Duodenal mucosa (tissue), 2 donors: ENCODE data around the gene INTS11.

Experiments
- H3K27ac ChIP-seq: one replicate; pipeline ENCODE4 v1.7.0; 2013; ENCODE audit warnings: low read depth, low read length
- H3K27me3 ChIP-seq, 2 donors: one replicate each; pipeline ENCODE4 v1.7.0; 2013; ENCODE audit warnings: low read length in 2 of 2, control low read depth in 1 of 2; ENCODE audit not compliant: insufficient read depth in 2 of 2, control insufficient read depth in 1 of 2
- H3K36me3 ChIP-seq, 2 donors: one replicate each; pipeline ENCODE4 v1.7.0; 2013; ENCODE audit warnings: low read length in 2 of 2, control low read depth in 1 of 2; ENCODE audit not compliant: insufficient read depth in 2 of 2, control insufficient read depth in 1 of 2
- H3K4me1 ChIP-seq, 2 donors: one replicate each; pipeline ENCODE4 v1.7.0; 2013; ENCODE audit warnings: low read length in 2 of 2, control low read depth in 1 of 2; ENCODE audit not compliant: insufficient read depth in 2 of 2, control insufficient read depth in 1 of 2
- H3K4me3 ChIP-seq, 2 donors: one replicate each; pipeline ENCODE4 v1.7.0; 2013; ENCODE audit warnings: low read length in 2 of 2, low read depth in 1 of 2
- H3K9ac ChIP-seq, 2 donors: one replicate each; pipeline ENCODE4 v1.7.0; 2013; ENCODE audit warnings: low read length in 2 of 2, low read depth in 1 of 2
- H3K9me3 ChIP-seq, 2 donors: one replicate each; pipeline ENCODE4 v1.7.0; 2013; ENCODE audit warnings: low read length in 2 of 2, control low read depth in 1 of 2; ENCODE audit not compliant: control insufficient read depth in 1 of 2

Gene INTS11

DNA sequence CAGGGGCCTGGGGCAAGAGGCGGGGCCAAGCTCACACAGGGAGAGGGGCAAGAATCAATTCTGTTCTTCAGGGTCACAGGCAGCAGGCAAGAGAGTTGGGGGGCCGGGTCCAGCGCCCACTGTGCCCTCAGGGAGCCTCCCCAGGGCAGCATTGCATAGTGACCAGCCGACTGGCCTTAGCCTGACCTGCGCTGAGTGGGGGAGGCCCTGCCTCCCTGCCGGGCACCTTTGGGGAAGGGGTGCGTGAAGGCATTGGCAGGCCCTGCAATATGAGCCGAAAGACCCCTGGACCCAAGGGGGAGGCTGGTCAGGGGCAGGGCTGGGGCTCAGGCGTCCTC, 32.0 kb downstream of the INTS11 start:
- Histone ChIP-seq H3K27ac (no peak overlapping the region), H3K9ac (no peak overlapping the region), H3K36me3 (peaks cover 0 to 8% of the 10 kb centered on the region in 2 donors), H3K27me3 (peaks cover 0 to 3% of the 10 kb centered on the region in 2 donors), H3K9me3 (no peaks in the 10 kb centered on the region), H3K4me3 (no peak overlapping the region), H3K4me1 (peaks cover 12% of the 10 kb centered on the region in 2 donors)

- H3K9ac ChIP-seq: no peak overlapping the region
- H3K4me3 ChIP-seq: no peak overlapping the region
- peaks cover 0 to 7% of the 10 kb centered on the region in 2 donors for H3K36me3 ChIP-seq
- no peaks in the 10 kb centered on the region for H3K9me3 ChIP-seq
- no peak overlapping the region for H3K27ac ChIP-seq
- peaks cover 12% of the 10 kb centered on the region in 2 donors for H3K4me1 ChIP-seq
- H3K27me3 ChIP-seq: peaks cover 0 to 9% of the 10 kb centered on the region in 2 donors
Measured at GRCh38 chr1:1291548-1292441, 32.7 kb downstream of the INTS11 start.

GRCh38 chr1:1291023-1291528, 33.4 kb downstream of the INTS11 start:
- Histone ChIP-seq H3K9ac (no peak overlapping the region), H3K36me3 (peaks cover 0 to 6% of the 10 kb centered on the region in 2 donors), H3K4me3 (no peak overlapping the region)

DNA sequence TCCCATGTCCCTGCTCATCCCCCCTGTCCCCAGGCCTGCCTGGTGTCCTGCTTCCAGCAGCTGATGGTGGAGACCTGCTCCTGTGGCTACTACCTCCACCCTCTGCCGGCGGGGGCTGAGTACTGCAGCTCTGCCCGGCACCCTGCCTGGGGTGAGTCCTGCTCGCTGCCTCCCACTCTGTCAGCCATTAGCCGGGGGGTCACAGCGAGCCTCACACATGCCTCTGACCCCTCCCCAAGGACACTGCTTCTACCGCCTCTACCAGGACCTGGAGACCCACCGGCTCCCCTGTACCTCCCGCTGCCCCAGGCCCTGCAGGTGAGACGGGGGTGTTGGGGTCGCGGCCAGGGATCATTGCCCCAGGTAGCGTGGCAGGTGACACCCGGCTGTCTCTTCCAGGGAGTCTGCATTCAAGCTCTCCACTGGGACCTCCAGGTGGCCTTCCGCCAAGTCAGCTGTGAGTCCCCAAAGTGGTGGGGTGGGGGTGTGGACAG, 34.2 kb downstream of the INTS11 start:
- Histone ChIP-seq H3K27me3 (peaks cover 0 to 23% of the 10 kb centered on the region in 2 donors), H3K9ac (no peak overlapping the region), H3K4me3 (no peak overlapping the region), H3K27ac (no peak overlapping the region), H3K36me3 (peaks cover 0 to 3% of the 10 kb centered on the region in 2 donors), H3K9me3 (no peaks in the 10 kb centered on the region), H3K4me1 (peaks cover 15 to 17% of the 10 kb centered on the region in 2 donors)

More at GRCh38 chr1:1291023-1291528, 33.4 kb downstream of the INTS11 start:
- H3K27ac ChIP-seq: no peak overlapping the region
- H3K9me3 ChIP-seq: no peaks in the 10 kb centered on the region
- H3K27me3 ChIP-seq: peaks cover 0 to 16% of the 10 kb centered on the region in 2 donors
- peaks cover 12% of the 10 kb centered on the region in 2 donors for H3K4me1 ChIP-seq

DNA sequence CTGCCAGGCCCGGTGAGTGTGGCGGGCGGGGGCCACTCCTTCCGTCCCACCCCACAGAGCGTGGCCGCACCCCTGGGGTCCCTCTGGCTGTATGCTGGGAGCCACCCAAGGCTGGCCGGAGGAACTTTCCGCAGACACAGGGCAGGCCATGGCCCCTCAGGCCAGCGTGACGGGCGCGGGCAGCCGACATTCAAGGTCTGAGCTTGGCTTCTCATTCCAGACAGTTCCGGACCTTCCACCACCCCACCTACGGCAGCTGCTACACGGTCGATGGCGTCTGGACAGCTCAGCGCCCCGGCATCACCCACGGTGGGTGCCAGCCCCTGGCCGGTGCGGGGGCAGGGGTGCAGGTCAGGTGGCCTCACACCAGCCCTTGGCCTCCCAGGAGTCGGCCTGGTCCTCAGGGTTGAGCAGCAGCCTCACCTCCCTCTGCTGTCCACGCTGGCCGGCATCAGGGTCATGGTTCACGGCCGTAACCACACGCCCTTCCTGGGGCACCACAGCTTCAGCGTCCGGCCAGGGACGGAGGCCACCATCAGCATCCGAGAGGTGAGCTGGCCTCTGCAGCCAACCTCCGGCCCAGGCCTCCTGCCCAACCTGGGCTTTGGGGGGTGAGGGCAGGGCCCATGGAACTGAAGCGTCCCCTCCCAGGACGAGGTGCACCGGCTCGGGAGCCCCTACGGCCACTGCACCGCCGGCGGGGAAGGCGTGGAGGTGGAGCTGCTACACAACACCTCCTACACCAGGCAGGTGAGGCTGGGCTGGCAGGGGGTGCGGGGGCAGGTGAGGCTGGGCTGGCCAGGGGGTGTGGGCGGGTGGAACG, 37.0 kb downstream of the INTS11 start:
- Histone ChIP-seq H3K36me3 (no peaks in the 10 kb centered on the region), H3K4me1 (peaks cover 19% of the 10 kb centered on the region in 2 donors), H3K9ac (no peak overlapping the region), H3K9me3 (no peaks in the 10 kb centered on the region), H3K4me3 (no peak overlapping the region), H3K27ac (no peak overlapping the region), H3K27me3 (peaks cover 0 to 26% of the 10 kb centered on the region in 2 donors)

- Histone ChIP-seq H3K27ac (no peak overlapping the region), H3K4me3 (no peak overlapping the region), H3K9me3 (no peaks in the 10 kb centered on the region), H3K9ac (no peak overlapping the region), H3K4me1 (peaks cover 23 to 25% of the 10 kb centered on the region in 2 donors), H3K36me3 (no peaks in the 10 kb centered on the region), H3K27me3 (peaks cover 0 to 26% of the 10 kb centered on the region in 2 donors)
Measured at GRCh38 chr1:1286313-1287261, 37.9 kb downstream of the INTS11 start.

- peaks cover 0 to 26% of the 10 kb centered on the region in 2 donors for H3K27me3 ChIP-seq
- H3K27ac ChIP-seq: no peak overlapping the region
- H3K4me1 ChIP-seq: peaks cover 22 to 26% of the 10 kb centered on the region in 2 donors
- no peak overlapping the region for H3K4me3 ChIP-seq
- no peaks in the 10 kb centered on the region for H3K9me3 ChIP-seq
- H3K36me3 ChIP-seq: no peaks in the 10 kb centered on the region
- no peak overlapping the region for H3K9ac ChIP-seq
Measured at GRCh38 chr1:1285611-1286311, 38.7 kb downstream of the INTS11 start.

GRCh38 chr1:1285102-1285571, 39.3 kb downstream of the INTS11 start:
- H3K27me3 ChIP-seq: peaks cover 0 to 26% of the 10 kb centered on the region in 2 donors
- peaks cover 21% of the 10 kb centered on the region in 2 donors for H3K4me1 ChIP-seq
- H3K27ac ChIP-seq: no peak overlapping the region
- H3K36me3 ChIP-seq: no peaks in the 10 kb centered on the region
- no peaks in the 10 kb centered on the region for H3K9me3 ChIP-seq
- no peak overlapping the region for H3K4me3 ChIP-seq
- H3K9ac ChIP-seq: no peak overlapping the region
